SJCRH30 (cell line): ENCODE data around the gene EIF2B2. TPM values are rescaled to one million over a fixed set of nuclear protein-coding genes. Genes with fewer than 3 reads are reported as not detected.

ENCODE experiments used
- DNase-seq, 2 experiments: peaks; one replicate each; pipeline ENCODE4 v3.0.0-alpha.2; 2015 to 2020
- H3K27ac ChIP-seq: fragments of 250-450 bp; sonication (Bioruptor Pico); 2 replicates; pipeline ENCODE4 v1.5.1; 2020; ENCODE audit warnings: mild to moderate bottlenecking, moderate library complexity
- H3K27me3 ChIP-seq: fragments of 250-450 bp; sonication (Bioruptor Pico); 2 replicates; pipeline ENCODE4 v1.5.1; 2020; ENCODE audit warnings: mild to moderate bottlenecking, moderate library complexity
- H3K36me3 ChIP-seq: fragments of 250-450 bp; sonication (Bioruptor Pico); 2 replicates; pipeline ENCODE4 v1.5.1; 2020; ENCODE audit warnings: mild to moderate bottlenecking, moderate library complexity
- H3K4me1 ChIP-seq: fragments of 250-450 bp; sonication (Bioruptor Pico); 2 replicates; pipeline ENCODE4 v1.5.1; 2020; ENCODE audit warnings: mild to moderate bottlenecking, moderate library complexity
- H3K4me3 ChIP-seq: fragments of 250-450 bp; sonication (Bioruptor Pico); 2 replicates; pipeline ENCODE4 v1.5.1; 2020; ENCODE audit warnings: mild to moderate bottlenecking, moderate library complexity
- H3K9me3 ChIP-seq: fragments of 250-450 bp; sonication (Bioruptor Pico); replicated peaks from 2 replicates; pipeline ENCODE4 v1.5.1; 2020; ENCODE audit warnings: mild to moderate bottlenecking, moderate library complexity
- total RNA-seq: library from RNA; depleted of rRNA; stranded (reverse); fragments of >200 nt; shearing (Covaris generic); gene quantifications from 2 replicates; pipeline ENCODE4 v1.2.3, GENCODE V29; 2014; rRNA removed

Gene EIF2B2
- total RNA-seq, 1 experiment from 2014 or later = 64.7 TPM

DNA sequence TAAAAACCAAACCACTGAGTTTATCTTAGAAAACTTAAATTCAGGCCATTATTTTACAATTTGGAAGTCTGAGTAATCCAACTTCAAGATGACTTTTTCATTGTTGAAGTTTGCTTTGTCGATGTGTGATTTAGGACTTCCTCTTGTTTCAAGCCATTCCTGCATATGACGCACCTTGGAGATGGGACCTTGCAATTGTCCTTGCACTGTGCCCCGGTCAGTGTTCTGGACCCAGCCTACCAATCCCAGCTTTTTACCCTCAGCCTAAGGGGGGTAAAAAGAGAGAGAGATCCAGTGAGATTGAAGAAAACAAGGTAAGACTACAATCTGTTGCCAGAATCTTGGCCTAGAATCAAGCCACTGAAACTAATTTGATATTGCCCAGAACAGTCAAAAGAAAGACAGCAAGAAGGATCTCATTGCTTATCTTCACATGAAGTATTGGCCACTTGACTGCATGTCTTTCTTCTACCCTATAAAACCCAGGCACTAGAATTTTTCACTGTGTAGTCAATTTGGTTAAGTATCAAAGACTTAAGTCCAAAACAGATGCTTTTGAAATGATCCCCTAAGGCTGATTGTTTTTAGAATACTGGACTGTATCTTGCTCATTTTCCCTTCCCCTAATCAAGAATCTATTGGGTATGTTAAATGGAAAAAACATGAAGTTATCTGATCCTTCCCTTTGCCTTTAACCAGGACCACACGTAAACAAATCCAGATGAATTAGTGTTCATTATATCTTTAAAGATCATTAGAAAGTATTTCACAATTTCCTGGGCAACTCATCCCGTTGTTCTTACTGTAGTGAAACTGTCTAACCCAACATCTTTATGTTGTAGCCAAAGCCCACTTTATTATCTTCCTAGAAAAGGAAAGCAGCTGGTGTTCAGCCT lies 50.9 kb downstream of the EIF2B2 start:
- DNase-seq = no peak
- Histone ChIP-seq H3K36me3 (peaks cover 27% of the 10 kb centered on the region), H3K9me3 (no peaks in the 10 kb centered on the region; the same call in 1 of the 2 replicates), H3K4me1 (no peaks in the 10 kb centered on the region), H3K27ac (no peak overlapping the region), H3K4me3 (no peak overlapping the region), H3K27me3 (no peaks in the 10 kb centered on the region)

DNA sequence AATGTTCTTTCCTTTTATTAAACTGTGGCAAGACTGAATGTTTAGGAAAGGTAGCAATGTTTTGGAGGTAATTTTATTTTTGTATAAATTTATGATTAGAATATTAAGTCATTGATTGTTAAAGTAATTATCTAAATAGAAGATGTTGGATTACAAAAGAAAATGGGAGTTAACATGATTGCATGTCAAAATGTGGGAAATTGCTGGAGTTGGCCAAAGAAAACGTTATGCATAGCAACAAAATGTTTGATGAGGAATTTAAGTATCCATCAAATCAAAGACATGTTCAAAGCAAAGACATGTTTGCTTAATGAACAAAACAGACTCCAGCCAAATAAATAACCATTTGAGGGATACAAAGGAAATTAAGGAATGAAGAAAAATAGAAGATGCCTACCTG lies 51.7 kb downstream of the EIF2B2 start:
- Histone ChIP-seq H3K27me3 (no peaks in the 10 kb centered on the region), H3K4me3 (no peak overlapping the region), H3K9me3 (no peaks in the 10 kb centered on the region; the same call in 1 of the 2 replicates), H3K36me3 (peaks cover 27% of the 10 kb centered on the region), H3K27ac (no peak overlapping the region), H3K4me1 (no peaks in the 10 kb centered on the region)
- DNase-seq = no peak

DNA sequence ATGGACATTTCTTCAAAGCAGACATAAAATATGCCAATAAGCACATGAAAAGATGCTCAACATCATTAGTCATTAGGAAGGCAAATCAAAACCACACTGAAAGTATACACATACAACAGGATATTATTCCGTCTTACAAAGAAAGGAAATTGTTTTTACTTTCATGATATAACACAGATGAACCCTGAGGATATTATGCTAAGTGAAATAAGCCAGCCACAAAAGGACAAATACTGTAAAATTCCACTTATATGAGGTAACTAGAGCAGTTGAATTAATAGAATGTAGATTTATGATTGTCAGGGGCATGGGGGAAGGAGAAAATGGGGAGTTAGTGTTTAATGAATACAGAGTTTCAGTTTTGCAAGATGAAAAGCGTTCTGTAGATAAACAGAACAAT lies 56.9 kb downstream of the EIF2B2 start:
- no peak overlapping the region for H3K27ac ChIP-seq
- H3K4me3 ChIP-seq = no peak overlapping the region
- H3K27me3 ChIP-seq = no peaks in the 10 kb centered on the region
- H3K36me3 ChIP-seq = peaks cover 27% of the 10 kb centered on the region
- peaks cover 5% of the 10 kb centered on the region for H3K4me1 ChIP-seq
- DNase-seq = no peak
- no peaks in the 10 kb centered on the region; the same call in 1 of the 2 replicates for H3K9me3 ChIP-seq

DNA sequence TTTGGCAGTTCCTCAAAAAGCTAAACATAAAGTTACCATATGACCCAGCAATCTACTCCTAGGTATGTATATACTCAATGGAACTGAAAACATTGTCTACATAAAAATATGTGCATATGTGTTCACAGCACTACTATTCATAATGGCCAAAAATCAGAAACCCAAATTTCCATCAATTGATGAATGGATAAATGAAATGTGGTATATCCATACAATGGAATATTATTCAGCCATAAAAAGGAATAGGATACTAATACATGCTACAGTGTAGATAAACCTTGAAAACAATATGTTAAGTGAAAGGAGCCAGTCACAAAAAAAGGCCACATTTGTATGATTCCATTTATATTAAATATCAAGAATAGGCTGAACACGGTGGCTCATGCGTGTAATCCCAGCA lies 57.7 kb downstream of the EIF2B2 start:
- no peak for DNase-seq
- no peak overlapping the region for H3K27ac ChIP-seq
- no peaks in the 10 kb centered on the region for H3K27me3 ChIP-seq
- peaks cover 5% of the 10 kb centered on the region for H3K4me1 ChIP-seq
- H3K4me3 ChIP-seq = no peak overlapping the region
- H3K36me3 ChIP-seq = peaks cover 24% of the 10 kb centered on the region
- H3K9me3 ChIP-seq = no peaks in the 10 kb centered on the region; the same call in 1 of the 2 replicates

Other genes with a start within 250 kb of the EIF2B2 start
- 37.2 and 43.9 TPM in 2 replicates for gene YLPM1, start 239.6 kb upstream of the EIF2B2 start, total RNA-seq
- gene PROX2, start 126.8 kb upstream of the EIF2B2 start, total RNA-seq = not detected in 2 replicates
- gene DLST, start 121.0 kb upstream of the EIF2B2 start, total RNA-seq = 41.6 and 49.8 TPM in 2 replicates
- gene RPS6KL1, start 79.7 kb upstream of the EIF2B2 start, total RNA-seq = 1.8 TPM in 2 replicates
- 115 and 120 TPM in 2 replicates for gene PGF, start 47.3 kb upstream of the EIF2B2 start, total RNA-seq
- 6.9 and 9.3 TPM in 2 replicates for gene MLH3, start 48.5 kb downstream of the EIF2B2 start, total RNA-seq
- gene ACYP1, start 61.1 kb downstream of the EIF2B2 start, total RNA-seq = 31.9 and 43.1 TPM in 2 replicates
- not detected in 2 replicates for gene ZC2HC1C, start 66.7 kb downstream of the EIF2B2 start, total RNA-seq
- gene NEK9, start 124.1 kb downstream of the EIF2B2 start, total RNA-seq = 40.0 and 44.8 TPM in 2 replicates
- gene TMED10, start 173.7 kb downstream of the EIF2B2 start, total RNA-seq = 119 and 123 TPM in 2 replicates